ENCODE measurements around the gene PIM3. TPM values are rescaled to one million over a fixed set of nuclear protein-coding genes. Genes with fewer than 3 reads are reported as not detected.

The PIM3 gene
- total RNA-seq, 1 experiment from 2014 or later = 58.2 TPM

- H3K9me3 ChIP-seq (ENCODE audit: control insufficient read depth, insufficient read depth, low read depth, low read length) = no peaks in the 10 kb centered on the region
- no peak overlapping the region for H3K4me3 ChIP-seq (ENCODE audit: low read depth in 2 of 2, low read length in 2 of 2)
- BruUV-seq (replicated peaks) = no TSS peak
- H3K4me1 ChIP-seq (ENCODE audit: control insufficient read depth, insufficient read depth, low read length) = peaks cover 63% of the 10 kb centered on the region
- CTCF ChIA-PET = interaction anchor here (1.1 kb wide), 1 partner anchor 64 kb away, joined by 3 read pairs; no protein-coding TSS in a partner anchor
- H3K36me3 ChIP-seq (ENCODE audit: control insufficient read depth, insufficient read depth, low read length) = no peaks in the 10 kb centered on the region; the same call in none of the 2 replicates
- in situ Hi-C loops (cut with HindIII; ENCODE audit: low pct_unique_long_range_greater_than_20kb, low sequenced_read_pairs) (no loop called here), intact Hi-C loops (cut with micrococcal nuclease; ENCODE audit: unreplicated experiment) (no loop called here)
- no peak for TF ChIP-seq POLR2AphosphoS5 (IDR thresholded peaks at IDR 0.05; ENCODE audit: low read depth, low read length)
- TF ChIP-seq SIN3A (IDR thresholded peaks at IDR 0.05; ENCODE audit: borderline replicate concordance, insufficient read depth, low read depth, low read length) = no peak
- TF ChIP-seq REST (IDR thresholded peaks at IDR 0.05; ENCODE audit: insufficient read depth in 1 of 2, low read depth in 2 of 2, low read length in 1 of 2) = no peak
- TF ChIP-seq TCF7L2 (IDR thresholded peaks at IDR 0.05; ENCODE audit: low read depth, low read length) = no peak
- no peak for TF ChIP-seq CTCF (IDR thresholded peaks at IDR 0.05)
- DNase-seq (ENCODE audit: low read depth, low spot score) (no peak), ATAC-seq (no peak)
- no peaks in the 10 kb centered on the region for H3K27me3 ChIP-seq (ENCODE audit: control insufficient read depth, insufficient read depth, low read length)
- POLR2A ChIA-PET = interaction anchor here (0.6 to 0.9 kb wide), 2 partner anchors 35 to 61 kb away, joined by 3 read pairs; no protein-coding TSS in a partner anchor
- H3K27ac ChIP-seq (ENCODE audit: low read length) = peak overlapping the region; percentile 46
Observed at GRCh38 chr22:49966041-49966773, 5.6 kb downstream of the PIM3 start.

- no peaks in the 10 kb centered on the region; the same call in 1 of the 2 replicates for H3K36me3 ChIP-seq (ENCODE audit: control insufficient read depth, insufficient read depth, low read length)
- no peaks in the 10 kb centered on the region for H3K9me3 ChIP-seq (ENCODE audit: control insufficient read depth, insufficient read depth, low read depth, low read length)
- BruUV-seq (replicated peaks) = no TSS peak
- in situ Hi-C loops (cut with HindIII; ENCODE audit: low pct_unique_long_range_greater_than_20kb, low sequenced_read_pairs) = no loop called here
- intact Hi-C loops (cut with micrococcal nuclease; ENCODE audit: unreplicated experiment) = no loop called here
- H3K4me3 ChIP-seq (ENCODE audit: low read depth in 2 of 2, low read length in 2 of 2) = peak overlapping the region in 1 of 2 experiments; percentile 20; a peak in 1 of 4 replicates
- H3K4me1 ChIP-seq (ENCODE audit: control insufficient read depth, insufficient read depth, low read length) = peaks cover 63% of the 10 kb centered on the region
- TF ChIP-seq POLR2AphosphoS5 (IDR thresholded peaks at IDR 0.05; ENCODE audit: low read depth, low read length) (0 out of 2 replicates have a peak, but pooled peaks have one; percentile 1), SIN3A (IDR thresholded peaks at IDR 0.05; ENCODE audit: borderline replicate concordance, insufficient read depth, low read depth, low read length) (no peak), REST (IDR thresholded peaks at IDR 0.05; ENCODE audit: insufficient read depth in 1 of 2, low read depth in 2 of 2, low read length in 1 of 2) (no peak)
- no peaks in the 10 kb centered on the region for H3K27me3 ChIP-seq (ENCODE audit: control insufficient read depth, insufficient read depth, low read length)
- DNase-seq (ENCODE audit: low read depth, low spot score) = no peak
- ChIA-PET POLR2A (no interaction called here), CTCF (interaction anchor here (0.6 kb wide), 1 partner anchor 36 kb away, joined by 3 read pairs; no protein-coding TSS in a partner anchor)
- no peak for ATAC-seq
- peak overlapping the region; percentile 46 for H3K27ac ChIP-seq (ENCODE audit: low read length)
Observed at GRCh38 chr22:49966774-49967705, 6.5 kb downstream of the PIM3 start.
